ENCODE data around the gene POLR3E.

The POLR3E gene

GRCh38 chr16:22369221-22369811 is 72.1 kb downstream of the POLR3E start:
- peak in 1 of 2 donors; percentile 47 for DNase-seq

GRCh38 chr16:22370038-22370820 is 73.0 kb downstream of the POLR3E start:
- DNase-seq = no peak

- no peak for DNase-seq
Observed at GRCh38 chr16:22372882-22373661, 75.9 kb downstream of the POLR3E start.

- DNase-seq = no peak
Observed at GRCh38 chr16:22373662-22374310, 76.6 kb downstream of the POLR3E start.

- DNase-seq = peak; percentile 74 to 94
Observed at GRCh38 chr16:22374311-22375116, 77.3 kb downstream of the POLR3E start, which contains the start of gene CDR2. Gene CDR2, minus strand, starts transcription at chr16:22374619. Its CDS starts 310 bp downstream, at chr16:22374309.

GRCh38 chr16:22375117-22375962 is 78.1 kb downstream of the POLR3E start:
- no peak for DNase-seq

- DNase-seq = no peak
Observed at GRCh38 chr16:22375963-22376640, 78.9 kb downstream of the POLR3E start.

GRCh38 chr16:22379656-22380055 is 82.4 kb downstream of the POLR3E start:
- no peak for DNase-seq

GRCh38 chr16:22380529-22380928 is 83.3 kb downstream of the POLR3E start:
- no peak for DNase-seq

GRCh38 chr16:22381392-22381791 is 84.2 kb downstream of the POLR3E start:
- no peak for DNase-seq

- no peak for DNase-seq
Observed at GRCh38 chr16:22383827-22384226, 86.6 kb downstream of the POLR3E start.
